ENCODE data around the gene FBXL19.

Gene FBXL19

DNA sequence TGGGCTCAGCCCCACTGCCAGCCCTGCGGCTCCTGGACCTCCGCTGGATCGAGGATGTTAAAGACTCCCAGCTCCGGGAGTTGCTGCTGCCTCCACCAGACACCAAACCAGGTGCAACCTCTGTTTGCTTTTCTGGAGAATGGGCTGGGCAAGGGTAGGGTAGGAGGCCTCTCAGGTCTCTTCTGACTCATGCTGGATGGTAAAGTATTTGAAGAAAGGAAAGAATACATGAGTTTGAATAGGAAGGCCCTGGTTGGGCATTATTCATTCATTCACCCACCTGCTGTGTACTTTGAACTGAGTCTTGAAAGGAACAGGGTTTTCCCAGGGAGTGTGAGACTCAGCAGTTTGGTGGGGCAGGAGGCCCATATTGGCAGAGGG lies 19.0 kb downstream of the FBXL19 start:
- DNase-seq (ENCODE audit: low read depth in 2 of 3, low spot score in 1 of 3) = no peak

DNA sequence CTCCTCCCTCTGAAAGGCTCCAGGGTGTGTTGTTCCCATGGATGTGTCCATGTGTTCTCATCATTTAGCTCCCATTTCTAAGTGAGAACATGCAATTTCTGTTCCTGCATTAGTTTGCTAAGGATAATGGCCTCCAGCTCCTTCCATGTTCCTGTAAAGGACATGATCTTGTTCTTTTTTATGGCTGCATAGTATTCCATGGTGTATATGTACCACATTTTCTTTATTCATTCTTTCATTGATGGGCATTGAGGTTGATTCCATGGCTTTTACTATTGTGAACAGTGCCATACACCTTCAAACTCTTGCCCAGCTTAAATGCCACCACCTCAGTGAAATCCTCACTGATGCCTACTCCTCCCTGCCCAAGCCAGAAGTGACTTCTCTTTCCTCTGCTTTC lies 21.0 kb downstream of the FBXL19 start:
- no peak for DNase-seq (ENCODE audit: low read depth in 2 of 3, low spot score in 1 of 3)

DNA sequence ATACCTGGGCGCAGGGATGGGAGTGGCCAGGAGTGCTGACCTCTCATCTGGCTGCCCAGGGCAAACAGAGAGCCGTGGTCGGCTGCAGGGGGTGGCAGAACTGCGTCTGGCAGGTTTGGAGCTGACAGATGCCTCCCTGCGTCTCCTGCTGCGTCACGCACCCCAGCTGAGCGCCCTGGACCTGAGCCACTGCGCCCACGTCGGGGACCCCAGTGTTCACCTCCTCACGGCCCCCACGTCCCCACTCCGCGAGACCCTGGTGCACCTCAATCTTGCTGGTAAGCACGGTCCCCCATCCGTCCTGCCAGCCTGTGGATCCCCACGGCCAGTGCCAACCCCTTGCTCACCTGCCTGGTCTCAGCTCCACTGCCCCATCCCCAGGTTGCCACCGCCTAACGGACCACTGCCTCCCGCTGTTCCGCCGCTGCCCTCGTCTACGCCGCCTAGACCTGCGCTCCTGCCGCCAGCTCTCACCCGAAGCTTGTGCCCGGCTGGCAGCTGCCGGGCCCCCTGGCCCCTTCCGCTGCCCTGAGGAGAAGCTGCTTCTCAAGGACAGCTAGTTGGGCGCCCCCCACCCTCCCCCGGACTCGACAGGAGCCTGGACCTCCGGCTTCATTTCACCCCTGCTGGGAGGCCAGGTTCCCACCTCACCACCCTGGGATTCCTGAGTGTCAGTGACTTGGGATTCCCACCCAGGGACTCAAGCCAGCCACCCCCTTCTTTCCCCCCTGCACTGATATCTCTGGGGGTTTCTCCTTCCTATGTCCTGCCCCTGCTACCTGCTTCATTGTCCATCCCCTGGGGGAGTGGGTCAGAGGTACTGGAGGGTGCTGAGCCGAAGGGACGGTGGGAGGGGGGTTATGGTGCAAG lies 23.5 kb downstream of the FBXL19 start:
- DNase-seq (ENCODE audit: low read depth in 2 of 3, low spot score in 1 of 3) = no peak

DNA sequence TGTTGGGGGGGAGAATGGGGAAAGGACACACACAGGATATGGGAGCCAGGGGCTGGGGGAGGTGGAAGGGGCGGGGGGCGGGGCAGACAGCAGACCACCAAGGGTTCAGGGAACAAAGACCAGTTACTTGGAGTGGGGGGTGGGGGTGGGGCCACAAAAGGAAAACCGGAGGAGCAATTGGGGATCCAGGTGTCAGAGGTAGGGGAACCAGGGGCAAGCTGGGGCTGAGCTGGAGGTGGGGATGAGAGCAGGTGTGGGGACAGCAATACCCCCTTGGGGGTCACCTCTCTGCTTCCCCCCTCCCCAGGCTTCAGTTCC lies 24.1 kb downstream of the FBXL19 start:
- DNase-seq (ENCODE audit: low read depth in 2 of 3, low spot score in 1 of 3) = no peak

DNA sequence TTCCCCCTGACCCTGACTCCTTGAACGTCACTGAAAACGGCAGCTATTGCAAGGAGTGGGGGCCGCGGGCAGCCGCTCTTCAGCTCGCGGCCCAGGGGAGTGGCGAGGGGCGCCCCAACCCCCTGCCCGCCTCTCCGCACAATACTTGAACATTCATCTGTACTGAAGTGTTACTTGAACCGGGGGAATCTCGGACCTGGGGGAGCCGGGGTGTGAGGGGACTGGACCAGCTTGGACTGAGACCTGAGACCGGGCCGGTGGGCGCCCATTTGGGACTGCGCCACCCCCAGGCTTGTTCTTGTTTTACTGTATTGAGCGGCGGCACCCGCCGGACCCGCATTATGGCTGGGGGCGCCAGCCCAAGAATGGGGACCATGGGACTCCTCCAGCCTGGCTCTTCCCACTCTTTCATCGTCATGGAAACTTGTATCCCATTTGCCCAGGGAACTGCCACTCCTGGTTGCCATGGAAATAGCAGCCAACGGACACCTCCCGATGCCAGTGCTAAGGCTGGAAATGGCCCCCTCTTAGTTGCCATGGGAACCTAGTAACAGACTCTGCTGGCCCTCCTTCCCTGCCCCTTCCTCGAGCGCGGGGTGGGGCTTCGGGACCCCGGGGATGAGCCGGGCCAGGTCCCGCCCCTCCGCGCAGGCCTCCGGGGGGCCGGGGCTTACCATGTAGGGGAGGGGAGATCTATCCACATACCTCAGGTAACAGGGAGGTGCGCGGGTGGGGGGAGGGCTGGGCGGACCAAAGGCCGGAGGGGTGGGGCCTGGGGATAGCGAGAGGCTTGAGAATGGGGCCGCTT lies 24.7 kb downstream of the FBXL19 start:
- DNase-seq (ENCODE audit: low read depth in 2 of 3, low spot score in 1 of 3) = no peak

DNA sequence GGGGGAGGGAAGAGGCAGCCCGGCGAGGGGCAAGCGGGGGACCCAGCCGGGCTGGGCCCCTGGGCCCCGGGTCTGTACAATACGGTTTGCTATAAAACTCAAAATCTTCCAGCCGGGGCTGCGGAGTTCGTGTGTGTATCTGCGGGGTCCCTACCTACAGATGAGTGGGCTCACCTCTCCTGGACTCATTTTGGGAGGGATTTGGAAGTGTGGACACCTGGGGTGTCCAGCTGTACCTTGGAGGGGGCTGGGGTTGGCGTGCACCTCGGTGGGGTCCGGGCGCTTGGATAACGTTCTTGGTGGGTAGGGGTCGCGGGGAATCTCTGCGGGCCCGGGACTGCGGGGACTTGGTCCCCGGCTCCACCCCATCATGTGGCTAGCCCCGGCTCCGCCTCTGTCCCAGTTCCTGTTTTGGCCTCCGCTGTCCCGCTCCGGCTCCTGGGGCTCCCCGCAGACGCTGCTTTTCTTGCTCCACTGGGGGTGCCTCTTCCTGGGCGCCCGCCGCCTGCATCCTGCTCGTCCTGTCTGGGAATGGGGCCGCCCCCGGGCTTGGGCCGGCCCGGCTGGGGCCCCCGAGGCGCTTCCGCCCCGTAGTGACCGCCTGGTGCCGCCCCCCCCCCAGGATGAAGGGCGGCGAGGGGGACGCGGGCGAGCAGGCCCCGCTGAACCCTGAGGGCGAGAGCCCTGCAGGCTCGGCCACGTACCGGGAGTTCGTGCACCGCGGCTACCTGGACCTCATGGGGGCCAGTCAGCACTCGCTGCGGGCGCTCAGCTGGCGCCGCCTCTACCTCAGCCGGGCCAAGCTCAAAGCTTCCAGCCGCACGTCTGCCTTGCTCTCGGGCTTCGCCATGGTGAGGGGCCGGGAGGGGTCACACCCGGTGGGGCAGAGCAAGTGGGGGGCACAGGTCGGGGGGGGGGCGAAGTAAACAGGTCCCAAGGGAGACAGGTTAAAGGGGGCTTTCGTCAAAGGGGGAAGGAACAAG lies 25.6 kb downstream of the FBXL19 start, which contains the start of gene ORAI3:
Gene ORAI3, plus strand, starts transcription at position 402 of the 983 bp plus-strand sequence. Its CDS starts 222 bp downstream, at position 624.
- peak in 1 of 3 donors; percentile 41 for DNase-seq (ENCODE audit: low read depth in 2 of 3, low spot score in 1 of 3)

DNA sequence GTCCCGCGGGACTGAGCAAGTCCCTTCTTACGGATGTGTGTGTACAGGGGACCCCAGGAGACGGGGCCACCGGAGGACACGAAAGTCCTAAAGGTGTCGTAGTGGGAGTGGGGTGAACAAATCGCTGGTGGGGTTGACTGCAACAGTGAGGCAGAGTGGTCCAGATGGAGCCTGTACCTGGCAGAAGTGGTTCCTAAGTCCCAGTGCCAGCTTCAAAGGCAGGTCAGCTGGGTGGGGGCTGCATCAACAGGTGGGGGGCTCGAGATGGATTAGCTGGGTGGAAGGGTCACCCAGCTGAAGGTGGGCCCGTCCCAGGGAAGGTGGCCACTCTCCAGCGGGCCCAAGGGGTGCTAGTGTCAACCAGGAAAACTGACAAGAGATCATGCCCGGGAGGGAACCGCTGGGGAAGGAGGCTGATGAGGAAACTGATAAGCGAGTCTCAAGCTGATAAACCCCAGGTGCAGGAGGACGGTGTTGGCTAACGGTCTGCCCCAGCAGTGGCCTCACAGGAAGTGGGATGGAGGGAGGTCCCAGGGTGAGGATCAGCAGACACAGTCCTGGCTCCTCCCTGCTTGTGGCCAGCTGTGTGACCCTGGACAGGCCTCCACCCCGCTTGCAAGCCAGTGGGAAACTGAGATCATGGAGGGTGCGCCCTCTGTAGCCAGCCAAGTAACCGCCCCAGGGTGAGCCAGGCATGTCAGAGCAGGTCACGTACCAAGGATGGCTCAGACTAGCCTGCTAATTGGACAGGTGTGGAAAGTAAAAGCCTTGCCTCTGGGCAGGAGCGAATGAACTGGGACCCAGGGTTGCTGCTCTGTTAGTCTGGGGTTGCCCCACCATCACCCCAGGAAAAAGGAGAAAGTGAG lies 26.5 kb downstream of the FBXL19 start:
- peak in 1 of 3 donors; percentile 29 for DNase-seq (ENCODE audit: low read depth in 2 of 3, low spot score in 1 of 3)

DNA sequence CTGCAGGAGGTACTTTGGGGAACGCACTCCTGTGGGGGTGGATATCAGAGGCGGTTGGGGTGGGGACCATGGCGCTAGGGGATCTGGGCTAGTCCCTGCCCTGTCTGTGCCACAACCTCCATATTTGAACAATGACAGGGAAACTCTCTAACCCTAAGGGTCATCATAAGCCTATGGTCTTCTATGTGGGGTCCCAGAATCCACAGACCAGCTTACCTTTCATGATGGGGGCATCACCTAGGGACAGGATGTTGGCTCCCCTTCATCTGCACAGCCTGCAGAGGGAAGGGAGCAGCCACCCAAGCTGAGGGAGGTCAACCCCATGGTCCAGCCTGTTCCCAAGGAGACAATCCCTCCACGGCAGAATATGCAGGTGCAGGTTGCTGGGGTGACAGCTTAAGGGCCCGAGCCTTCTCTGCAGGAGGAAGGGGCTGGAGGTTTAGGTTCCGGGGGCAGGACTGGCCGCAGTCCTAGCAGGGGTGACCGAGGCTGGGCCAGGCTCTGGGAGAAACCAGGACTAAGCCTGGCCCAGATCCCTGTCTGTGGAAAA lies 27.2 kb downstream of the FBXL19 start:
- no peak for DNase-seq (ENCODE audit: low read depth in 2 of 3, low spot score in 1 of 3)

DNA sequence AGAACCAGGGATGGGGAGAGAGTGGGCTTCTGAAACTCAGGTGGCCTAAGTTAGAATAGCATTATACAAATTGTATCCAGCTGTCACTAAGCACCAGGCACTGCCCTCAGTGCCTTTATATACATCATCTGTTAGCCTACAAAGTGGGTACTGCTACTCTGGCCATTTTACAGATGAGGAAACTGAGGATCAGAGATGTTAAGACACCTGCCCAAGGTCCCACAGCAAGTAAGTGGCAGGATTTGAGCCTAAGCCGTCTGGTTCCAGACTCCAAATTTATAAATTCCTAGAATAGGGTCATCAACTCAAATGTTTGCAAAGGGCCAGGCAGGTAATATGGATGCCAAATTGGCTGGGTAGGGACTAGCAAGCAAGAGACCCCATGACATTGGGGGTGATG lies 27.8 kb downstream of the FBXL19 start:
- no peak for DNase-seq (ENCODE audit: low read depth in 2 of 3, low spot score in 1 of 3)

DNA sequence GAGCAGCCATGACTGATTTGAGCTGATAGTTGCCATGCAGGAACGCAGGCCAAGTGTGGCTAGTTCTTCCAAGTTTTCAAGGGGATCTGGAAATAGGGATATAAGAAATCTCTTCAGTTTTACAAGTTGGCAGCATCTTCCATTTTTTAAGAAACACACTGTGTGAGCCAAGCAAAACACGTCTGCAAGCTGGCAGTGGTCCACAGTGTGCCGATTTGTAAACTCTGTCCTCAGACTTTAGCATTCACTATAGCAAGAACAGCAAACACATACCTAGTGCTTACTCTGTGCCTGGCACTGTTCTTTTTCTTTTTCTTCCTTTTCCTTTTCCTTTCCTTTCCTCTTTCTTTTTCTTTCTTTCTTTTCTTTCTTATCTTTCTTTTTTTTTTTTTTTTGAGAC lies 28.4 kb downstream of the FBXL19 start:
- no peak for DNase-seq (ENCODE audit: low read depth in 2 of 3, low spot score in 1 of 3)

DNA sequence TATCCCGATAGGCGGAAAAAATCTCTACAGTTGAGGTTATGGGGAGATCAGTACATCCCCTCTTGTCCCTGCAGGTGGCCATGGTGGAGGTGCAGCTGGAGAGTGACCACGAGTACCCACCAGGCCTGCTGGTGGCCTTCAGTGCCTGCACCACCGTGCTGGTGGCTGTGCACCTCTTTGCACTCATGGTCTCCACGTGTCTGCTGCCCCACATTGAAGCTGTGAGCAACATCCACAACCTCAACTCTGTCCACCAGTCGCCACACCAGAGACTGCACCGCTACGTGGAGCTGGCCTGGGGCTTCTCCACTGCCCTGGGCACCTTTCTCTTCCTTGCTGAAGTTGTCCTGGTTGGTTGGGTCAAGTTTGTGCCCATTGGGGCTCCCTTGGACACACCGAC lies 29.7 kb downstream of the FBXL19 start:
- no peak for DNase-seq (ENCODE audit: low read depth in 2 of 3, low spot score in 1 of 3)

DNA sequence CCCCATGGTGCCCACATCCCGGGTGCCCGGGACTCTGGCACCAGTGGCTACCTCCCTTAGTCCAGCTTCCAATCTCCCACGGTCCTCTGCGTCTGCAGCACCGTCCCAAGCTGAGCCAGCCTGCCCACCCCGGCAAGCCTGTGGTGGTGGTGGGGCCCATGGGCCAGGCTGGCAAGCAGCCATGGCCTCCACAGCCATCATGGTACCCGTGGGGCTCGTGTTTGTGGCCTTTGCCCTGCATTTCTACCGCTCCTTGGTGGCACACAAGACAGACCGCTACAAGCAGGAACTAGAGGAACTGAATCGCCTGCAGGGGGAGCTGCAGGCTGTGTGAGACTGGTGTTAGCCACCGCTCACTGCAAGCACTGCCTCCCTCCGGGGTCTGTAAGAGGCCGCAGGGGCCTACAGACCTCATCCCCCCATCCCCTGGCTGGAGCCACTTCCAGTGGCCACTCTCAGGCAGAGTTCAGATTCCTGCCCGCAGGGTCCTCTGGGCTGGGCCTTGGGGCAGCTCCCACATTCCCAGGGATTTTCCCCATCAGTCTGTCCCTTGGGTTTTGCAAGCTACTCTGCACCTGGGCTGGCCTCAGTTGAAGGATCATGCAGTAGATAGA lies 30.2 kb downstream of the FBXL19 start:
- peak in 2 of 3 donors; percentile 27 to 50 for DNase-seq (ENCODE audit: low read depth in 2 of 3, low spot score in 1 of 3)

DNA sequence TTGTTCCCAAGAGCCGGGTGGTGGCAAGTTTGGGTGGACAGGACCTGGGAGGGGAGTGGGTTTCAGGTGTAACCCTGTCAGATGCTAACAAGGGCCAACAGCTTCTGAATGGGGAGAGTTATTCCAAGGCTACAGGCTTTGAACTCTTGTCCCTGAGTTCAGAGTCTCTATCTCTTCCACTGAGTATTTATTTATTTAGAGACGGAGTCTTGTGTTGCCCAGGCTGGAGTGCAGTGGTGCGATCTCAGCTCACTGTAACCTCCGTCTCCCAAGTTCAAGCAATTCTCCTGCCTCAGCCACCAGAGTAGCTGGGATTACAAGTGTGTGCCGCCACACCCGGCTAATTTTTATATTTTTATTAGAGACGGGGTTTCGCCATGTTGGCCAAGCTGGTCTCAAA lies 31.6 kb downstream of the FBXL19 start:
- no peak for DNase-seq (ENCODE audit: low read depth in 2 of 3, low spot score in 1 of 3)

DNA sequence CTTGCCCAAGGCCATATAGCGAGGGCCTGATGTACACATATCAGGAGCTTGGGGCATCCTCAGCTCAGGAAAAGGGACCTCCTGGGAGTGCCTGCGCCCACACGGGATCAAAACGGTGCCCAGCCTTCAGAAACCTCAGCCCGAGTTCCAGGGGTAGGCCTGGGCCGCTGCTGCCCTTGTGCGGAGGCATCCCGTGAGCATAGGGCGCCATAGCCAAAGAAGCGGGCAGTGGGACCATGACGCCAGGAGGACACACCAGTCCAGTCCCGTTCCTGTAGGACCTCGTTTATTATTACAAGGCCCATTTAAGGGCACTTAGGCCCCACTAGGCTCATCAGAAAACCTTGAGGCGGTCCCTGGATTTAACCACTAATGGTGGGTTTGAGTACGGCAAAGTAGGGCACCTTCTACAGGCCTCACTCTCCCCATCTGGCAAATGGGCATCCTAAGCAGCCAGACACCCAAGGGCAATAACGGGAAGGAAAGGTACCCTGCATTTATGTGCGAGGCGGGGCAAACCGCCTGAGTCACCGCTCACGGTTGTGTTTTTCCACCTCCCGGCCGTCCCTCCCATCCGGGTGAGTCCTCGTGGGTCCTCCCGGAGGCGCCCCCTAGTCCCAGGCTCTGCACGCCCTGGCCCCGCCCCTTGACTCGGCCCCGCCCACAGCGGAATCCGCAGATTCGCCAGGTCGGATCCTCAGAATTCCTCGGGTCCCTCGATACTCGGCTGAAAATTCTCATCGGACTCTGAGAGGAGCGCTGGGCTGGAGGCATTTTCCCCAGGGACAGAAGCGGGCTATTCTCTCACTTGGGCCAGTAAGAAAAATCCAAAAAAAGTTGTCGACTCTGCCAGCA lies 33.5 kb downstream of the FBXL19 start:
- peak; percentile 84 to 93 (median 91) for DNase-seq (ENCODE audit: low read depth in 2 of 3, low spot score in 1 of 3)

DNA sequence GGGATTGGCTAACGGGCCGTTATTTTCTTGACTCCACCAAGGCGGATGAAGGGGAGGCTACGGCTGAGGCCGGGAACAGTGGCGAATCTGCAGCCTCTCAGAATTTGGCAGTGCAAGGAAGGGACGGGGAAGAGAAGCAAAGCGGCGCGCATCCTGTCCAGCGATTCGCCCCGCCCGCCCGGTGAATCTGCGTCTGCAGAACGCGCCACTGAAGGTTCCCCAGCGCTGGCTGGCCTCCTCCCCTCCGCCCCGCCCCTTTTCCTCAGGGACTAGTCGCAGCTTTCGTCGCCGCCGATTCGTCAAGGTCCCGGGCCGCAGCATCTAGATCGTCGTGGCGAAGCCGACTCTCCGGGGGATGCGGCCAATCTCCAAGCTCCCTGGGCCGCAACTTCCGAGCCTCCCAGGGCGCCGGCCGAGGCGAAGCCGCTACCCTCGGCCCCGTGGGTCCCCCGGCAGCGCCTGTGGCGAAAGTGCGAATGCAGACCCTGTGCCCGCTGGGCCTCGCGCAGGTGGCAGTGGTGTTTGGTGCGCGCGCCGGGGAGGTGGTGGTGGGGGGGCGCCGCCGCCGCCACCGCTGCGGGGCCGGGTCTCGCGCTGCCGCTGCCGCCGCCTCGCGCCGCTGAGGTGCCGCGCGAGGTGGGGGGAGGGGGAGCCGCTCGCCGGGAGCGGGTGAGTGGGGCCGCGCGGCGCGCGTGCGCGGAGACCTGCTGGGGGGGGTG lies 34.2 kb downstream of the FBXL19 start, which contains the start of gene SETD1A:
Gene SETD1A, plus strand, starts transcription at position 299 of the 719 bp plus-strand sequence. CDS start 978 bp downstream, outside the sequence.
- DNase-seq (ENCODE audit: low read depth in 2 of 3, low spot score in 1 of 3) = peak; percentile 95 to 98 (median 96)

DNA sequence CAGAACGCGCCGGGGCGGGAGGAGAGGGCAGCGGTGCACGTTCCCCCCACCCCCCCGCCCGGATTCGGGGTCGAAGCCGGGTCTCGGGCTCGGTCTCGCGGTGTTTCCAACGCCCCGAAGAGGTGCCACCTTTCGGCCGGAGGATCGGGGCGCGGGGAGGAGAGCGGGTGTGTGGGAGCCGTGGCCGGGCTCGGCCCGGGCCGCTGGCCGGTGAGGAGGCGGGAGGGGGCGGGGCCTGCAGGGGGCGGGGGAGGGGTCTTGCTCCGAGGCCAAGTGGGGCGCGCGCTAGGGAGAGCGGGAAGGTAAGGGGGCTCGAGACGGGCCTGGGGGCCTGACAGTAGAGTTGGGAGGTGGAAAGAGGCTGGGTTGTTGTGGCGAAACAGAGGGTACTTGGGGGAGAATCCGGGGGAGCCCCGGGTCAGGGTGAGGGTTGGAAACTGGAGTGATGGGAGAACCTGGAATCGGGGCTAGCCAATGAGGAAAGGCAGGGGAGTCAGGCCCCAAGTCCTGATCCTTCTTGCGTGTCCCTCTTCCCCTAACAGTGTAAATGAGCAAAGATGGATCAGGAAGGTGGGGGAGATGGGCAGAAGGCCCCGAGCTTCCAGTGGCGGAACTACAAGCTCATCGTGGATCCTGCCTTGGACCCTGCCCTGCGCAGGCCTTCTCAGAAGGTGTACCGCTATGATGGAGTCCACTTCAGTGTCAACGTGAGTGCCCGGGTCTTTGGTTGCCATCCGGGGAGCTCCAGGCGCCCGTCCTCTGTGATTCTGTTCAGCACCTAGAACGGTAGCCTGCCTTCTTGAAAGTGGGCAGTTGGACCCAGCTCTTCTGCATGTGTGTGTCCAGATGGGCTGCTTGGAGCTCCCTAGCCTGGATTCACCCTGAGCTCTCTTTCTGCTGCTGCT lies 35.1 kb downstream of the FBXL19 start:
- DNase-seq (ENCODE audit: low read depth in 2 of 3, low spot score in 1 of 3) = peak in 1 of 3 donors; percentile 20

DNA sequence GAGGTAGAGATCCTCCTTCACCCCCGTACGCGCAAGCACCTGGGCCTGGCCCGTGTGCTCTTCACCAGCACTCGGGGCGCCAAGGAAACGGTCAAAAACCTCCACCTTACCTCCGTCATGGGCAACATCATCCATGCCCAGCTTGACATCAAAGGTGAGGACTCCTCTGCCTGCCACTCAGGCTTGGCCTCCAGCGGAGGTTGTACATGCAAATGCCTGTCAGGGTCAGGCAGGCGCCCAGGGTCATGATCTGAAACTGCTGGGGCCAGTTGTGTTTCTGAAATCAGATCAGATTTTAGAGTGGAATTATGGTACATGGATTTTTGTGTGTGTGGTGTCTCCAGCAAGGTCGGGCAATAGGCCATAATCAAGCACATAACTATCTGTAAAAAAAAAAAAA lies 38.0 kb downstream of the FBXL19 start:
- DNase-seq (ENCODE audit: low read depth in 2 of 3, low spot score in 1 of 3) = no peak

Data from stimulated activated CD4-positive, alpha-beta T cell treated with anti-CD3 and anti-CD28 coated beads, Interleukin-12 subunit alpha, Interleukin-12 subunit beta, amount 100 ng/mL, for 48 hours (primary cell).